Smooth muscle cell (in vitro differentiated cells): ENCODE measurements around the gene LCTL. TPM values are rescaled to one million over a fixed set of nuclear protein-coding genes. Genes with fewer than 3 reads are reported as not detected.

Experiments used
- DNase-seq: peaks from one replicate; lab custom pipeline; 2025; ENCODE audit not compliant: unreplicated experiment; lab: John Stamatoyannopoulos, UW
- H2AFZ ChIP-seq: fragments of 200-600 bp; sonication (generic); 2 replicates; pipeline ENCODE4 v1.6.0; 2016; ENCODE audit warnings: antibody characterized with exemption, low read depth, mild to moderate bottlenecking
- H3F3A ChIP-seq: fragments of 200-600 bp; sonication (generic); 2 replicates; pipeline ENCODE4 v1.6.0; 2017; ENCODE audit warnings: antibody characterized with exemption, low read depth
- H3K27ac ChIP-seq: fragments of 200-600 bp; sonication (generic); 2 replicates; pipeline ENCODE4 v1.5.1; 2016; ENCODE audit warnings: low read depth, mild to moderate bottlenecking
- H3K27me3 ChIP-seq: fragments of 200-600 bp; sonication (generic); 2 replicates; pipeline ENCODE4 v1.6.1; 2016; ENCODE audit warnings: low read depth, mild to moderate bottlenecking
- H3K36me3 ChIP-seq: fragments of 200-600 bp; sonication (generic); 2 replicates; pipeline ENCODE4 v1.5.1; 2016; ENCODE audit warnings: low read depth
- H3K4me1 ChIP-seq: fragments of 200-600 bp; sonication (generic); 2 replicates; pipeline ENCODE4 v1.5.1; 2016; ENCODE audit warnings: low read depth
- H3K4me2 ChIP-seq: fragments of 200-600 bp; sonication (generic); 2 replicates; pipeline ENCODE4 v1.6.0; 2016; ENCODE audit warnings: mild to moderate bottlenecking
- H3K4me3 ChIP-seq: fragments of 200-600 bp; sonication (generic); 2 replicates; pipeline ENCODE4 v1.5.1; 2016; ENCODE audit warnings: mild to moderate bottlenecking
- H3K79me2 ChIP-seq: fragments of 200-600 bp; sonication (generic); 2 replicates; pipeline ENCODE4 v1.6.0; 2016; ENCODE audit warnings: low read depth, mild to moderate bottlenecking
- H3K9ac ChIP-seq: fragments of 200-600 bp; sonication (generic); 2 replicates; pipeline ENCODE4 v1.6.0; 2016; ENCODE audit warnings: low read depth
- H3K9me3 ChIP-seq: fragments of 200-600 bp; sonication (generic); replicated peaks from 2 replicates; pipeline ENCODE4 v1.5.1; 2016; ENCODE audit warnings: low read depth
- H4K20me1 ChIP-seq: fragments of 200-600 bp; sonication (generic); 2 replicates; pipeline ENCODE4 v1.6.0; 2016; ENCODE audit warnings: low read depth
- CTCF ChIP-seq: fragments of 200-600 bp; sonication (generic); IDR thresholded peaks from 2 replicates; pipeline ENCODE4 v1.5.1; 2017; ENCODE audit warnings: borderline replicate concordance, mild to moderate bottlenecking, antibody characterized with exemption; ENCODE audit not compliant: insufficient read depth, poor library complexity, severe bottlenecking
- WGBS: methylation state at CpG from one replicate; pipeline ENCODE4 v1.1.7; 2016; ENCODE audit warnings: low lambda C conversion rate; 5-methylcytosine and 5-hydroxymethylcytosine counted together
- polyA plus RNA-seq: library from polyadenylated mRNA; unstranded; fragments of >200 nt; fragmentation: Nextera tagmentation; extraction: Ambion mirVana; gene quantifications from 2 replicates; pipeline ENCODE4 v1.2.1, GENCODE V29; 2016
- total RNA-seq: library from RNA; depleted of rRNA; stranded (reverse); fragments of >200 nt; gene quantifications from 2 replicates; pipeline ENCODE4 v1.2.3, GENCODE V29; 2014

Gene LCTL
- total and polyA plus RNA-seq, 2 experiments from 2014 or later = 4.3 to 6.4 TPM

GRCh38 chr15:66564136-66565041, 1.4 kb downstream of the LCTL start:
- Histone ChIP-seq H3K4me2 (peak overlapping the region; percentile 80), H3K27ac (no peak overlapping the region), H2AFZ (no peak overlapping the region), H3F3A (no peaks in the 10 kb centered on the region), H3K4me1 (peaks cover 22% of the 10 kb centered on the region), H3K9me3 (no peaks in the 10 kb centered on the region), H3K27me3 (no peaks in the 10 kb centered on the region), H3K79me2 (no peaks in the 10 kb centered on the region), H3K4me3 (no peak overlapping the region), H3K9ac (no peak overlapping the region), H4K20me1 (no peaks in the 10 kb centered on the region), H3K36me3 (no peaks in the 10 kb centered on the region)
- TF ChIP-seq CTCF = no peak
- DNase-seq = no peak
- WGBS = 88% methylated on average over 18 of the region's 18 CpGs

- Histone ChIP-seq H3K36me3 (no peaks in the 10 kb centered on the region), H3K4me2 (no peak overlapping the region), H3K9me3 (no peaks in the 10 kb centered on the region), H2AFZ (no peak overlapping the region), H3K4me1 (peaks cover 22% of the 10 kb centered on the region), H3K9ac (no peak overlapping the region), H3F3A (no peaks in the 10 kb centered on the region), H3K79me2 (no peaks in the 10 kb centered on the region), H3K4me3 (no peak overlapping the region), H4K20me1 (no peaks in the 10 kb centered on the region), H3K27me3 (no peaks in the 10 kb centered on the region), H3K27ac (no peak overlapping the region)
- WGBS = 96% methylated on average over 13 of the region's 13 CpGs
- DNase-seq = no peak
- TF ChIP-seq CTCF = no peak
These were observed 2.2 kb downstream of the LCTL start for GRCh38 chr15:66563566-66564110.

- TF ChIP-seq CTCF = no peak
- Histone ChIP-seq H3K27ac (no peak overlapping the region), H3K79me2 (no peaks in the 10 kb centered on the region), H3K4me1 (peaks cover 22% of the 10 kb centered on the region), H3F3A (no peaks in the 10 kb centered on the region), H3K36me3 (no peaks in the 10 kb centered on the region), H3K4me3 (no peak overlapping the region), H3K9me3 (no peaks in the 10 kb centered on the region), H3K9ac (no peak overlapping the region), H2AFZ (no peak overlapping the region), H3K4me2 (no peak overlapping the region), H4K20me1 (no peaks in the 10 kb centered on the region), H3K27me3 (no peaks in the 10 kb centered on the region)
- WGBS = 46% methylated on average over 4 of the region's 4 CpGs
- DNase-seq = no peak
These were observed 2.7 kb downstream of the LCTL start for GRCh38 chr15:66563126-66563525.
